ENCODE data around the gene THTPA. TPM values are rescaled to one million over a fixed set of nuclear protein-coding genes. Genes with fewer than 3 reads are reported as not detected.

THTPA gene, protein sequence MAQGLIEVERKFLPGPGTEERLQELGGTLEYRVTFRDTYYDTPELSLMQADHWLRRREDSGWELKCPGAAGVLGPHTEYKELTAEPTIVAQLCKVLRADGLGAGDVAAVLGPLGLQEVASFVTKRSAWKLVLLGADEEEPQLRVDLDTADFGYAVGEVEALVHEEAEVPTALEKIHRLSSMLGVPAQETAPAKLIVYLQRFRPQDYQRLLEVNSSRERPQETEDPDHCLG
- 3.6 and 13.5 TPM in 2 replicates for total RNA-seq

DNA sequence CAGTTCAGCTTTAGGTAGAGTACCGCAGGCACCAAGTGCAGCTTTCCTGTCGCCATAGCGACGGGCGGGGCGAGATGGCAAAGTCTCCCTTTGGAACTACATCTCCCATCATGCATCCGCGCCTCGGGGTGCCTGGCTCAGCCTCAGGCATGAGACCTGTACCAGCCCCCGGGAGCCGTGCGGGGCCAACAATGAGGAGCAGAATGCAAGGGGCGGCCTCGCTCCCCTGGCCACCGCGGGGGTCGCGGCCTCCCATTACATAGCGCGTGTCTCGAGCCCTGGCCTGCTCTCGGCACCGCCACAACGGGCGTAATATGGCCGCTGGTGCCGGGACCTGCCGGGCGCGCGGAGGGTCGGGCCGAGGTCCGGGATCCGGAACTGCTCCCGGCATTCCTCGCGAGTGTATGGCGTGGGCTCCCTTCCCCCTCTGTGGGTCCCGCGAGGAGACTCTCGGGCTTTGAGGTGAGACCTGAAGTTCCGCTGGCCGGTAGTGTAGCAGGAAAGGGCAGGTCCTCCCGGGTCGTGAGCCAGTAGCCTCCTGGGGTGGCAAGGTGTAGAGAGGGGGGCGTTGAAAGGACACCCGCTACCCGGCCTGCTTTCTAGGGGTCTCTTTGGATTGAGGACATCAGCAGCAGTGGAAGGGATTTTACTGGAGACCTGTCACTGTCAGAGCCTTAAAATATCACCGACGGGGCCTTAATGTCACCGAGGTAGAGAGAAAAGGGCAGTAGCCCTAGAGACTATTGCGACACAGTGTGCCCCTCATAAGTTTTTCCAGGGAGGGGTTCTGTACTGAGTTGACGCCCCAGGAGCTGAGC is at the start of gene THTPA:
THTPA (plus strand) TSS at position 390 of the 818 bp plus-strand sequence. CDS start 487 bp downstream, outside the sequence.
- DNase-seq (ENCODE audit: low read depth) = peak; percentile 77

DNA sequence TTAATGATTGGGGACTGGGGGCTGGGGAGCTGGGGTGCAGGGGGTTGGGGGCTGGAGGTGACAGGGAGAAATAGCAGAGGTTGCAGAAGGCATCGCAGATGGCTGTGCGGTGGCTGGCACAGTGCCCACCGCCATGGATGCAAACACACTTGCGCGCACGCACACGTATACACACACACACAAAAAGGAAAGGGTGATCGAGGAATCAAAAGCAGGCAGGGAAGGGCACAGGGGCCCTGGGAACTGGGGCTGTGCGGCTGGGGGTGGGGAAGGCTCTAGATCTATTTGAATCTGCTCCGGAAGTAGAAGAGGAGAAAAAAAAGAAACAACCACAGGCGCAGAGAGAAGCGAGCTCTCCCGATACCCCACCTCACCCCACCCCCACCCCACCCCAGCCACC is 43.9 kb upstream of the THTPA start:
- DNase-seq (ENCODE audit: low read depth) = no peak

DNA sequence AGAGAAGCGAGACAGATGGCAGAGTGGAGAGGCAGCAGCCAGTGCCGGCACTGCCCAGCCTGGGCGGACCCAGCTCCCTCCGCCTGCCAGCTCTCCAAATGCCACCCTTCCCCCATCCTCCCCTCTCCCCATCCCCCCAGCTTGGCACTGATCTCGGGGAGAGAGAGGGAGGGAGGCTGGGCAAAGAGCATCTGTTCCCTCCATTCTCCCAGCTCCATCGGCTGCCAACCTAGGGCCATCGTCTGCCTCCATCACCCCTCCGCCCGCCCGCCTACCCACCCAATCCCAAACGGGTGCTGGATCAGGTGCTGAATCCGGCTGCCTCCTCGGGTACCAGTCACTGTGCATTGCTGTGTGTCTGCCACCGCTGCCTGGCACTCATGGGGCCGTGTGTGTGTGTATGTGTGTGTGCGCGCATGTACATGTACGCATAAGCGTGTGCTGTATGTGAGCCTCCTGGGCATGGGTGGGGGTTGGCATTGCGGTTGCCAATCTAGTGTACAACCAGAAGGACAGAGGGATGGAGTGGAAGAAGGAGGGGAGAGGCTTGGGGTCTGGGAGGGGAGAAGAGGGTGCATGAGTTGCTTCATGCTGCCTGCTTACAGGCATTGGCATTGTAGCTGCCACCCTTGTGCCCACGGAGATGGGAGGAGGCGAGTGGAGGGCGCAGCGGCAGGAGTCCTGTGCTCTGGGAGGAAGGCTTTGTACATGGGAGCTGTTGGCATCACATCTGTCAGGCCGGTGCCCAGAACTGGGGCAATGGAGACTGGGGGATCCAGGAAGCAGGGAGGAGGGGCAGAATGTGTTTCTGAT is 42.9 kb upstream of the THTPA start:
- no peak for DNase-seq (ENCODE audit: low read depth)

DNA sequence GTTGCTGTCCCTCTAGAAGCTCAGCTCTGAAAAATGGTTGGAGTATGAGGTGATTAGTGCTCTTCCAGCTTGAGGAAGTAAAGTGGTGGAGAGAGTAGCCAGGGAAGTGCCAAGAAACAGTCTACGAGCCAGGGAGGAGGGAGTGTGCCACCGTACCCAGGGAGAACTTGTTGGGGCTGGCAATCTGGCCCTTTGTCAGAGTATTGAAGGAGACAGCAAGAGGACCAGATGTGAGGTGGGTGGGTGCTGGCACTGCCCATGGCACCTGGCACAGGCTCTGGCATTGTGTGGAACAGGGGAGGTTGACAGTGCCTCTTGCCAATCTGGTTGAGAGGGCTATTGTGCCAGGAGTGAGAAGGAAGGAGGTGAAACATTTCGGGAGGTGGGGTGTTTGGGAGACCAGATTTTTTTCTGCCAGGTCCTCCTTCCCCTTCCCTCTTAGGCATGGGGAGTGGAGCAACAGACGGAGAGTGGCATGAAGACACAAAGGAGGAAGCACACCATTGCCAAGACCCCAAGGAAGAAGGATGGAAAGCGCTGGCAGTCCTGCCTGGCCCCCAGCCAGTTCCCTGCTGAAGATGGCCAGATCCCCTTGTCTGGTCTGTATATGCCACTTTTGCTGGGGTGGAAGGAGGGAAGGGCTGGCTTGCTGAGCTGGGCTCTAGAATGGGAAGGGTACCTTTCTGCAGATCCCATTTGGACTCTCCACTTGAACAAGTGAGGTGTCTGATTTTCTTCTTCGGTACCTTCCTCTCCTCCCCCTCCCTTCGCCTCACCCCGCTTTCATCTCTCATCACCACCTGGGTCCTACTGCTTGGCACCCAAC is 42.0 kb upstream of the THTPA start:
- DNase-seq (ENCODE audit: low read depth) = no peak

DNA sequence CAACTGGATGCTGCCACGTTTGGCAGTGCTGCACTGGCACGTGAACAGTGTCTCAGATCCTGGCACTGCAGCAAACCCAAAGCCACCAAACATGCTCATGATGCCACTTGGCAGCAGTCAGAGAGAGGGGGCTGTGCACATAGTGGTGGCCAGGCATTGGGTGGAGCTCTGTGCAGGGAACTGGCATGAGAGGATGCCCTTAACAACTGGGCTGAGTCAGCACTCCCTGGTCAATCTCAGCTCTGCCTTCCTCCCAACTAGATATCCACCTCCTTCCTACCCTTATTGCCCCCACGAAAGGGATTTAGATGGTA is 41.5 kb upstream of the THTPA start:
- DNase-seq (ENCODE audit: low read depth) = no peak

DNA sequence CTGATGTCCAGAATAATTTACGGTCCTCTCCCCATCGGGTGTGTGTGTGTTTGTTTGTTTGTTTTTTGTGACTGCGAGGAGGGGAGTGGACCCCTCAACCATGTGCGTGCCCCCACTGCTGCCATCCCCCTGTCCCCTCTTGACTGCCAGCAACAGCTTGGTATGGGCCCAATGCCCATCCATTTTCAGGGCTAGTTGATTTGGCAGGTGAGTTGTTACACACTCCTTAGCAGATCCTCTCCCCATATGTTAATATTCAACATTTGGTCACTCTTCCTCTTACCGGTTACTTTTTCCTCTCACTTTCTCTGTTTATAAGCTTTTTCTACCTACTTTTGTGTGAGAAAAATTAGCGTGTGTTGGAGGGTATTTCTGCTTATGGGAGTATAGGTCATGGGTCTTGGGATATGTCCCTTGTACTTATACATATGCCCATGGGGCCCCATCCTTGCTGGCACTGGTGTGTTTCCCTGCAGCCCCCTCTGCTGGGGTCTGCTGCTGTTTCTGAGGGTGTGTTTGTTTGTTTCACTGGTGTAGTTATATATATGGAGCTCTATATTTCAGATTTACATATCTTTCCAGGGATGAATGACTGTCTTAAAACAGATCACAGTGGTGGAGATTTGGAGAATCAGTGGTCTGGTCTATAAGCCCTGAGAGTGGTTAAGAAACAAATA is 38.3 kb upstream of the THTPA start:
- no peak for DNase-seq (ENCODE audit: low read depth)

DNA sequence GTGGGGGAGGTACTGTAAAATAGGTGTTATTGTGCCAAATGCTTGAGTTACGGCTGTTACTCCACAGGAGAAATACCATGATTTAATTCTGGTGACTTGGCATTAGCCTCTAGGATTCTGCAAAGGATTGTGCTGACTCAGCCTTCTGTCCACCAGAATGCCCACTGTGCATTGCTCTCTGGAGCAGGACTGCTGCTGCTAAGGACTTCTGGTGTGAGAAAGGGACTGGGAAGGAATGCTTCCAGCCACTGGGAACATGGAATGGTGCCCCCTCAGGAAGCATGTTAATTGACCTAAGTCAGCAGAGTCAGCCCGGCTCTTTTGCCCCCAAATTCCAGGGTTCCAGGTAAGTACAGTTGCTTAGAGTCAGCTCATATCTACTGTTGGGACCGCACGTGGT is 37.4 kb upstream of the THTPA start:
- no peak for DNase-seq (ENCODE audit: low read depth)

DNA sequence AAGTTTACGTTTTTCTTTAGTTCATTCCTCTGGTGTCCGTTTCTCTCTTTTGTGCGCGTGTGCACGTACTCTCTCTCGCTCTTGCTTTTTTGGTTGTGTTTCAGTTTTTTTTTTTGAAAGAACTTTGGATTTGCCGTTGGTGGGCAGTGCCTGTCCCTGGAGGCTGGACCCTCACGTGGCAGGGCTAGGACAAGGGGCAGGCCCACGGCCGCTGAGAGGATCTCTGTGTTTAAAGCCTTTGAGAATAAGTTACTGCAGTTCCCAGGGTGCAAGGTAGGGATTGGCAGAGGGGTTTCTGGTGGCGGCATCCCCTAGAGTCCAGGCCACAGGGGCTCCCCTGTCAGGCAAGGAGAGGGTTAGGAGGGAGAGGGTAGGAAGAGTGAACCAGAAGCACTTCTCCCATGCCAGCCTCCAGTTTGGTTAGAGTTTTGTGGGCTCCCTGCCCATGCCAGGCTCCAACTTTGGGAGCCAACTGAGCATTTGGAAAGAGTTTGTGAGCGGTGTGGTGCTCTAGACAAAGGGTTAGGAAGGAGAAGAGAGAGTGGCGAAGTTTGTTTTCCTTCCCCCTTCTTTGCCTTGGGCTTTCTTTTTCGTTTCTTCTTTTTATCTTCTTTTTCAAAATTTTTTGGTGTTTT is 35.1 kb upstream of the THTPA start:
- no peak for DNase-seq (ENCODE audit: low read depth)

DNA sequence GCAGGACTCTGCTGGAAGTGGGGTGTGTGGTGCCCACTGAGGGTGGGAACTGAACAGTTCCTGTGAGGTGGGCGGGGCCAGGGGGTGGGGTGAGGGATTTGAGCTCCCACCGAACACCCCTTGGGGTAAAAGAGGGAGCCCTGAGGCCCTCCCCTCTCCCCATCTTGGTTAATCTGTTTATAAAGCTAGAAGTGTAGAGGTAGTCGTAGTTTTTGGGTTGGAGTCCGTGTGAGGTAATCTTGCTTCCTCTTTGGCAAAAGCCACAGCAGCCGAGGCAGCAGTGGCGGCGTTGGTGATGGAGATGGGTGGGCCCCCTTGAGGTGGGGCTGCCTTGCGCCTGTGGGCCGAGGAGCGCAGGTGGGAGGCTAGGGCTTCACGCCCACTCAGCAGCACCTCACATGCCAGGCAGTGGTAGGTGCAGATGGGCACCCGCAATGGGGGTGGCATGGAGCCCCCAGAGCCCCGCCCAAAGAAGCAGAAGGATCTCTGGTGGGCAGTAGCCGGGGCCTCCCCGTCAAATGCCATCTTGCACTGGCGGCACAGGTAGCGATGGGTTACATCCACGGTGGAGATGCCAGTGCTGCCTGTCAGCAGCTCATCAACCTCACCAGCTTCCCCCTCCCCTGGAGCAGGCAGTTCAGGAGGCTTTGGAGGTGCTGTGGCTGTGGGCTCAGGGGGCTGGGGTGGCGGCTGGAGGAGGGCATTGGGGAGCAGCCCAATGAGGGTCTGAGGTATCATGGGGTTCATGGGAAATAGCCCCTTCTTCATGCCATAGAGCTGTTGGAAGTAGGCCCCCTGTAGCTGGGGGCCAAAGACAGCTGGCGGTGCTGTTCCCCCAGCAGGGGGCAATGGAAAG is 34.1 kb upstream of the THTPA start:
- no peak for DNase-seq (ENCODE audit: low read depth)

DNA sequence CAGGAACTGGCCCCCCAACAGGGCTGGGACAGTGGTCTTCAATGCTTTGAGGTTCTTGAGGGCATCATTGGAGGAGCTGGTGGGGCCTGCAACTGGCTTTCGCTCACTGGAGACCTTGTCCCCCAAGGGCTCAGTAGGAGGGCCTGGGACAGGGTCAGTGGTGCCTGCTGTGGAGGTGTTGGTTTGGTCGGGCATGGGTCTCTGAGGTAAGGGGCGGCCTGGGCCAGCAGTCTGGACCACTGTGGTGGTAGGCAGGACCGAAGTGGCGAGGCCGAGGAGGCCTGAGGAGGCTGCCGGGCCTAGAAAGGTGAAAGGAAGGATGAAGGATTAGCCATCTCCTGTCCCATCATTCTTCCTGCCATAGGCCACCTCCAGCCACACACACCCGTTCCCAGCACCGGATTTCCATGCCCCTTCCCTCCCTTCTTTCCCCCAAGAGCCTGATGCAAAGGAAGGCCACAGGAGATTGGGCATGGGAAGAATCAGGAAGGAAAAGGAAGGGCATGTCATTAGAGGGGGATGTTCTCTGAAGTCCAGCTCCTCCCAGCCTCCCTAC is 33.4 kb upstream of the THTPA start:
- DNase-seq (ENCODE audit: low read depth) = no peak

DNA sequence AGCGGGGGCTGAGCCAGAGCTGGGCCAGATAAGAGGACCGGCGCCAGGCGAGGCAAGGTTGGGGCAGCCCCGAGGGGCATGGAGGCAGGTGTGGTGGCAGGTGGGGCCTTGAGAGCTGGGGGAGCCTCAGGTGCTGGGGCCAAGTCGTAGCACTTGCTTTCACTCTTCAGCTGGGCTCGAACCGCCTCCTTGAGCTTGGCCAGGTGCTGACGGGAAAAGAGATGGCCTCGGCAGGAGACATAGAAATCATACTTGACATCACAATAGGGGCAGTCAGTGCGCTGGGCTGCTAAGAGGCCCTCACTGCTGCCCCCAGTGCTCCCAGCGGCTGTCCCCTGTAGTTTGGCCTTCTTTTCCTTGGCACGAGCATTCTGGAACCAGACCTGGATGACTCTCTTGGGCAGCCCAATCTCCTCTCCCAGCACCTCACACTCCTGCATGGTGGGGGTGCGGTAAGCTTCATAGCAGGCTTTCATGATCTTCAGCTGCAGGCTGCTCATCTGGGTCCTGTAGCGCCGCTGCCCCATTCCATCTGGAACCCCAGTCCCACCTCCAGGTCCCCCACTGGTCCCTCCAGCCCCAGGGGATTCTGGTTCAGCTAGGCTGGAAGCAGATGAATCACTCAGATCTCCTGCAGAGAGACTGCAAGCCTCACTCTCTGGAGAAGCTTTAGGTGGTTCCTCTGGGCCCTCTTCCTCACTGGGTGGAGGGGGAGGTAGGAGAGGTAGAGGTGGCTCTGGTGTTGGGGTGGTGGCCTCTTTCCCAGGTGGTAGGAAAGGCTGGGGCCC is 32.6 kb upstream of the THTPA start:
- DNase-seq (ENCODE audit: low read depth) = no peak

DNA sequence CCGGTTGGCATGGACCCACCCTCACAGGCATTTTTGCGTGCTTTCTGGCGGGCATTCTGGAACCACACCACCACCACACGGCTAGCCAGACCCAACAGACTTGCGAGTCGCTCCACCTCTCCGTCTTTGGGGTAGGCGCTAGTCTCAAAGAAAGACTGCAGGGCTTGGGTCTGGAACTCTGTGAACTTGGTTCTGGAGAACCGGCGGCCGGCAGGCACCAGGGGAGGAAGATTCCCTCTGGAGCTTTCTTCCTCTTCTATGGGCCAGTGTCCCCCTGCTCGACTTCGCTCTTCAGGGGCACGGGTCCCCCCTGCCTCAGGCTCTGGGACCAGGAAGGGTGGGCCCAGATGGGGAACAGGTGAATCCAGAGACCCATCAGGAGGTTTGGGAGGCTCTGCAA is 31.1 kb upstream of the THTPA start:
- no peak for DNase-seq (ENCODE audit: low read depth)

DNA sequence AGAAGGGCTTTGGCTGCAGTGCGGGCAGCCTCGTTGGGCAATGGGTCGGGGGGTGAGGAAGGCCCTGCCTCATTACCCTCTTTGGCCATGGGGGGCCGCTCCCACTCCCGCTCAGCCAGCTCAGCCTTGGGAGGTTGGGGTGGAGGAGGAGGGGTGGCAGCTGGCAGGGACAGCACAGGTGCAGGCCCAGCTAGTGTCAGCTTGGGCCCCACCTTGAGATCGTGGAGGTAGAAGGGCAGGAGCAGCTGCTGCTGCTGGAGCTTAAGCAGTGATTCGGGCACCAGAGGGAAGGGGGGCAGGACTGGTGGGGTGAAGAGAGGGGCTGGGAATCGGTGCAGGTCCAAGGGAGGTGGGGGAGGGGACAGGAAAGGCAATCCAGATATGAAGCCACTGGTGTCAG is 30.5 kb upstream of the THTPA start:
- no peak for DNase-seq (ENCODE audit: low read depth)

DNA sequence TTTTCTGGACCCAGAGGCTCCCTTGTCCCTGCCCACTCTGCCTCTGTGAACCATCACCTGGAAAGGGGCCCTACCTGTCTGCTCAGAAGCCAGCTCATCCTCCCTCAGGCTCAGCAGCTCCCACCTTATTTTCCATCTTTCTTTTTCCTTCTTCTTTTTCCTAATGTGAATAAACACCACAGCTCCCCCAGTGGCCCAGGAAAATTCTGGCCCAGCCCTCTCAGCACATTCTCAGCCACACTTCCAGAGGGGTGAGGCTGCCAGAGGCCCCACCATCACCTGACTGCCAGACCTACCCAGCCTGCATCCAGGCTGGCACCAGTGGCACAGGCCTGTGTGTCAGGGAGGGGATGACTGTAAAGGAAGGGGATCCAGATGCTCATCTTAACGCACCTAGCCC is 27.5 kb upstream of the THTPA start:
- DNase-seq (ENCODE audit: low read depth) = no peak

DNA sequence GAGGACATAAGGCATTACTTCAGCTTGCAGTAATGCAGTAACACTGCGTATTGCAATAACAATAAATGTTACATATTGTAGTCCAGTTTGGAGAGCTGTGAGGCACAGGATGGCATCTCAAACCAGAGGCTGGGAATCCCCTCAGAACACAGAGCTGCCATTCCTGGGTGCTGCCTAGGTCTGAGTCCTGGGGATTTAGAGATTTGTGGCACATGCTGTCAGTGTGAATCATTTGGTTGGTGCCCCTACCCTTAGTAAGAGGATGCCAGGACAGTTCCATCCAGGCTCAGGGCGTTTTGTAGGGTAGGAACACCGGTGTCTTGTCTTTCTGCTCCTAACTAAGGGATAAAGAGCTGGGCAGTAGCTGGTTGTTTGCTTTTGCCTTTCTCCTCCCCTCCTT is 27.1 kb upstream of the THTPA start:
- DNase-seq (ENCODE audit: low read depth) = no peak

DNA sequence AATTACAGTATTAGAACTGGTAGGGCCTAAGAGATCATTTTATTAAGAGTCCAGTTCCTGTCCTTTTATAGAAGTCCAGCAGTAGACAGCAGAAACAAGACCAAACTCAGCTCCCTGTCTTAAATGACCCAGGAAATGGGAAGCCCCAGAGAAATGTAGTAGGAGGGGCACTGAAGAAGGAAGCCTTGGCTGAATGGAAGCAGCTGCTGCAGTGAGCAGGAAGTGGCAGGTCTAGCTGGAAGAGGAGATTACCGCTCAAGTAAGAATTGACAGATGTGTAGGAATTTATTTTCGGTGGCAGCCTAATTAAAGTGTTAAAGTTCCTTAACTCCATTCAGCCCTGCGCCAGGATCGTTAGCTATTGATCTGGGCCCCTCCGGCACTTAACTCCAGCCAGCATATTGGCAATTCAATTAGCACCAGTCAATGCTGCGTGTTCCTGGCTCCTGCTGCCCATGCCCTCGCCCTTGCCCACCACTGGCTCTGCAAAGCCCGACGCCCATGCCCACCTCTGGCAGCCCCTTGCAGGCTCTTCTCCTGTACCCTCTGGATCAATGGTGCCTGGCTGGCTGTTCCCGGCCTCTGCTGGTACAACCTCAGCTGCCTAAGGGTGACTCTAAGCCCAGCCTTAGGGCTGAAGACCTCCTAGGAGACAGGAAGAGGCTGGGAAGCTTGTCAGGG is 25.6 kb upstream of the THTPA start:
- DNase-seq (ENCODE audit: low read depth) = no peak

DNA sequence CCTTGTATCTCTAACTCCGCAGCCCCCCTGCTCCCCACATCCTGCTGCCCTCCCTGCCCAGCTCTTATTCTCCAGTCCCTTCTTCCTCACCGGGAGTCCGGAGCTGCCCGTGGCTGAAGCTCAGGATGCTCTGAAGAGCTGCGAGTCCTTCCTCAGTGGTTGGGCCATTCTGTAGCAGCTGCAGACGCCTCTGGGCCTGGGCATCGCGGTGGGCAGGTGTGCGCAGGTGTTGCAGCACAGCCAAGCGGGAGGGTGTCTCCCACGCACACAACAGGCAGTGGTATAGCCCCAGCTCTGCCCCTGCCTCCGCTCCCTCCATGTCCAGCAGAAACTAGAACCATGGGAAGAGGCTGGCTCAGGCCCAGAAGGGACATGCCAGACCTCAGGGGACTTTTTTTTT is 24.7 kb upstream of the THTPA start:
- no peak for DNase-seq (ENCODE audit: low read depth)

DNA sequence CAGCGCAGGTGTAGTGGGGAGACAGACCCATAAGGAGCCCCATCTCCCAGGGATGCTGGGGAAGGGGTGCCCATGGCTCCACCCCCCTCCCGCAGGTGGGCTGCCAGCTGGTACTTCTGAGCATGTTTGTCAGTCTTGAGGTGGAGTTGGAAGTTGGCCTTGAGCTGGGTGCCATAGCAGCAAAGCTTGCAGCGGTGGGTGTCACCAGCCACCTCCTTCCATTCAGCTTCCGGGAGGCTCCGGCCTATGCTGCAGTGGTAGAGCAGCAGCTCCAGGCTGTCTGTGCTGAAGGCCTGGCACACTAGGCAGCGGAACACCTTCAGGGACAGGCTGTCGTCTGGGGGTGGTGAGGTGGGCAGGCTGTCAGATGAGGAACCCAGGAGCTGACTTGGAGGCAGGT is 23.4 kb upstream of the THTPA start:
- no peak for DNase-seq (ENCODE audit: low read depth)

Data from renal cortical epithelial cell (primary cell).